ENCODE results near the gene TBC1D9.
"Not testable (repeated sequence)": the region's sequence is repeated elsewhere in the genome, so short reads cannot be mapped to it uniquely, and the experiment has no call there.

The TBC1D9 gene

DNA sequence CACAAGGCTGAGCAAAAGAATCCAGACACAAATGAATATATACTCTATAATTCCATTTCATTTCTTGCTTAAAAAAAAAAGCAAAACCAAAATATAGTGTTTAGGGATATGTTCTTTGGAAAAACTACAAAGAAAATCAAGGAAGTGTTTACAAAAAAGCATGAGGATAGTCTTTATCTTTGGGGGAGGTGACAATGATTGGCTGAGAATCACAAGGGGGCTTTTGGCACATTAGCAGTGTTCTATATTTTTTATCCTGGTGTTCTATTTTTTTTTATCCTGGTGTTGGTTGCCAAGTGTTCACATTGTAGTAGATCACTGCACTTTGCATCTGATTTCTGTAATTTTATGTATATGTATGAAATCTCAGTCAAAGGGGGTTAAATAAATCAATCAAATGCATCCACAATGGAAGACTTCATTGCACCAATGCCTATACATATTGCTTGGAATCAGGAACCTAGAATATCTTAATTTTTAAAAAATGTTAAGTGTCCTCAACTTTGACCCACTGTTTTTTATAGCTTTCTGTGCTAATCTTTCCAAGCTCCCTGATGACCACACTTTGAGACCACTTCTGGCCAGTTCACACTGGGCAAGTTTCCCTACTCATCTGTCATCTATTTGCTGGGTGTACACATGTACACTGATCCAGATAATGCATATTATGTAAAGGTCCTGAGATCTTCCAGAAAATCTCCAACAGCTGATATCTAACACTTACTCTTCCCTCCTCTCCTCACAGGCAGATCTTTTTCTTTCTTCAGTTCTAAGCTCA lies 3.7 kb downstream of the TBC1D9 start:
- DNase-seq = no peak

DNA sequence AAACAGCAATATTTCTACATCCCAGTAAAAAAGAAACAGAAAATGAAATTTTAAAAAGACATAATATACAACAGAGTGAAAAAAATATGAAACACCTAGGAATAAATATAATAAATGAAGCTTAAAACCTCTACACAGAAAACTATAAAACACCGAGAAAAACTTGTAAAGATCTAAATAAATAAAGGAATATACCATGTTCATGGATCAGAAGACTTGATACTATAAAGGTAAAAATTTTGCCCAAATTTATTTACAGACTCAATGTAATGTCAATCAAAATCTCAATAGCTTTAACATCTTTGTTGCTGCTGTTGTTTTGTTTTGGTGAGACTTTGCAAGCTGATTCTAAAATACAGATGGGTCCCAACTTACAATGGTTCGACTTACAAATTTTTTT lies 5.7 kb downstream of the TBC1D9 start:
- no peak for DNase-seq

GRCh38 chr4:140748171-140748570 lies 8.0 kb downstream of the TBC1D9 start:
- DNase-seq = no peak

DNA sequence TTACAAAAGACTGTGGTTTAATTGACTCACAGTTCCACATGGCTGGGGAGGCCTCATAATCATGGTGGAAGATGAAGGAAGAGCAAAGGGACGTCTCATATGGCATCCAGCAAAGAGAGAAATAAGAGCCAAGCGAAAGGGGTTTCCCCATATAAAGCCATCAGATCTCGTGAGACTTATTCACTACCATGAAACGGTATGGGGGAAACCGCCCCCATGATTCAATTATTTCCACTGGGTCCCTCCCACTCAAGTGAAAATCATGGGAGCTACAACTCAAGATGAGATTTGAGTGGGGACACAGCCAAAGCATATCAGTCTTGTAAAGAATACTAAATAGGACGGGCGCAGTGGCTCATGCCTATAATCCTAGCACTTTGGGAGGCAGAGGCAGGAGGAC lies 9.6 kb downstream of the TBC1D9 start:
- not testable (repeated sequence) for DNase-seq

- no peak for DNase-seq
Observed at GRCh38 chr4:140744421-140744820, 11.8 kb downstream of the TBC1D9 start.

- no peak for DNase-seq
Observed at GRCh38 chr4:140743194-140743931, 12.8 kb downstream of the TBC1D9 start.

DNA sequence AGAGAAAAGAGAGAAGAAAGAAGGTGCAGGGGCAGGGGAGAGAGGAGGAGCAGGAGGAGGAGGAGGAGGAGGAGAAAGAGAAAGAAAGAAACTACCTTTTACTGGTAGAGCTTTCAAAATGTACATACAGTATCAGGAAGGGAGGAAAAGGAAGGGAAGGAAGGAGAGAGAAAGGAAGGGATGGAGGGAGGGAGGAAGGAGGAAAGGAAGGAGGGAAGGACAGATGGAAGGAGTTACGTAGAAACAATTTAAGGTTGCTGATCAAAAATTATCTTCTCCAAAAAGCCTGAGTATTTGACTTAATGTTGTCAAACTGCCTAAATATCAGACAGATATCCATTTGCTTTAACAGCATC lies 13.4 kb downstream of the TBC1D9 start:
- no peak for DNase-seq

DNA sequence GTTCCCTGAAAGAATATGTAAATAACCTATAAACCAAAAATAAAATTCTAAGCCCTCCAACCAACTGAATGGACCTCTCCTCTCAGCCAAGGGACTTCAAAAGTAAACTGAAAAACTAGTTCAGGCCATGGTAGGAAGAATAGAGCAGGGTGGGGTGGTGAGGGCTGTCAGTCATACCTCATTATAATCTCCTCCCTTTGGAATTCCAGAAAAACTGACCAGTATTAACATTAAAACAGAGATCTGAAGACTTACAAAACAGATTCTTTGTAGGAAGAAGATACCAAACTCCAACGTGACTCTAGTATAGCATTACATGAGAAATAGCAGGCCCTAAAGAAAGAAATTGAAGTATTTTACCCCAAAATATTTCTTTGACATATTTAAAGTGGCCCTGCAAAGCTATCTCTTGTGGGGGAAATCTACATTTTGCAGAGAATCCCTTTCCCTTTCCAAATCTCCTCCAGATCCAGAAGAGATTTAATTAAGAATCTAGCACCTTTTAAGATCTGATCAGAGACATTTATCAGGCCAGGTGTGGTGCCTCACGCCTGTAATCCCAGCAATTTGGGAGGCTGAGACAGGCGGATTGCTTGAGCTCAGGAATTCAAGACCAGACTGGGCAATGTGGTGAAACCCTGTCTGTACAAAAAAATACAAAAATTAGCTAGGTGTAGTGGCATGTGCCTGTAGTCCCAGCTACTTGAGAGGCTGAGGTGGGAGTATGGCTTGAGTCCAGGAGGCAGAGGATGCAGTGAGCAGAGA lies 15.1 kb downstream of the TBC1D9 start:
- no peak for DNase-seq

DNA sequence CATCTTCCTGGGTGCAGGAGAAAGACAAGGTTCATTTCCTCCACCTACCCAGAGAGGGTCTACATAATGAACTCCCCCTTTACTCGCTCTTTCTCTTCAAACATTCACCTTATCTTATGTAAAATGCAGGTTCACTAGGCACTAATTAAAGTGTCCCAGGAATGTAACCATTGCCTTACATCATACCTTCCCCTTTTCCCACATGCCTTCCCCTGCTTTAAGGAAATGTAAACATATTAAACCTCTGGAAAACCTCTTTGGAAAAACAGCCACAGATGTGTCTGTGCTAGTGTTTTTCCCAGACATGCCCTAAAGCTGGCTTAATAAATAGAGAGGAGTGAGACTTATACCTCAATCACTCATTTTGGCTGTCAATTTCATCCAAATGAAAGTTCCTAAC lies 15.8 kb downstream of the TBC1D9 start:
- no peak for DNase-seq

- no peak for DNase-seq
Observed at GRCh38 chr4:140739971-140740370, 16.2 kb downstream of the TBC1D9 start.

DNA sequence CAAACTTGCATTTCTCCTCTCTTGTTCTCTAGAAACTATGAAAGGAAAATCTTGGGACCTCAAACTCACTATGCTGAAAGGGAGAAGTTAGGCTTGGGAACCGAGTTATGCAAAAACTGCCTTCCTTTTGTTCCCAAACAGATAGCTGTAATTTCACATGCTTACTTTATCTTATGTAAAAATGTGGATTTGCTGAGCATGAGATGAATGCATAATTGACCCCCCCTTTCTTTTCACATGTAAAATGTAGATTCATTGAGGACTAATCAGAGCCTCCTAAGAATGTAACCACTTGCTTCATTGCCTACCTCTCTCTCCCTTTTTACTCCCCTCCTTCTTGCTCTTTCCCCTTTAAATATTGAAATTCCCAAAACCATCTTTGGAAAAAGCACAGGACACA lies 18.0 kb downstream of the TBC1D9 start:
- DNase-seq = no peak

- DNase-seq = no peak
Observed at GRCh38 chr4:140736669-140737343, 19.4 kb downstream of the TBC1D9 start.

- no peak for DNase-seq
Observed at GRCh38 chr4:140735779-140736391, 20.3 kb downstream of the TBC1D9 start.

GRCh38 chr4:140735317-140735716 lies 20.9 kb downstream of the TBC1D9 start:
- no peak for DNase-seq

DNA sequence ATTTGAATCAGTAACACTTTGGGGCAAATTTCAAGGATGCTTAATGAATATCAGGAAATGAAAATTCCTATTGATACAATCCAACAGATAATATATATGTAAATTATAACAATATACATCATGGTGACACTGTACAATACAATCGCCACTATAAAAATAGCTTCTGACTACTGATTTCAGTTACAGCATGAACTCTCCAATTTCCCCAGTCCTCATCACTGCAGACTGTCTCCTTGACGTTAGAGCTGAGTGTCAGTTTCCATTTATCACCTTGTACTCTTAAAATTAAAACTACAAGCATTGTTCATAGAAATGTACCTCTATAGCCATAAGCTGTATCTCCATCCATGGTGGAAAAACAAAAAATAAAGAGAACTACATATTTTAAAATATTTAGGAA lies 23.4 kb downstream of the TBC1D9 start:
- DNase-seq = no peak

GRCh38 chr4:140729344-140730049 lies 26.7 kb downstream of the TBC1D9 start:
- no peak for DNase-seq

DNA sequence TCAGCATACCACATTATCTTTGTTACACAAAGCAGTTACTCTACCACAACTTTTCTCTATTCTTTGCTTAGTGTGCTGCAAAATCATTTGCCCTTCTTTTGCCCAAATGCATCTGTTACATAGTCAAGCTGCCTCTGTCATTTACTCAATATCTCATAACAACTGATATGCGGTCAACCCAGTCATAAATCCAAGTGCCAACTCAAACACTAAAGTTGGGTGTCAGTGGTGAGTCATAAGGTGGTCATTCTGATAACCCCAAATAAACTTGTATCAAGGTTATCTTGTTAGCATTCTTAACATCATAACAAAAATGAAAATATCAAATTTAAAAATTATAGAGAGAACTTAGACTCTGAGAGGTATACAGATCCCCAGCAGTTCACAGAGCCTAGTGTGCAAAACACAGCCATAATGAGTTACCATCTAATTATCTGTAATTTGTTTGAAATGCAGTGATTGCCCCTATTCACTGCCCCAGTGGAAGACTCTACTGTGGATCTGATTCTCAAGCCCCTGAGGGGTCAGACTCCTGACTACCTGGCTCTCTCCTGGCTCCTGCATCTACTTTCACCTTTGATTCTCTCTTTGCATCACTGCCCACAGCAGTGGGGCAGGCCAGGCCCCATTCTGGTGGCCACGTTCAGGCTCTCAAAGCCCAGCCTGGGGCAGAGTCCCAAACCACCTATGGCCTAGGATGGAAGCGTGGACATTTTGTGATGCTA lies 29.2 kb downstream of the TBC1D9 start:
- DNase-seq = no peak

GRCh38 chr4:140725556-140725955 lies 30.6 kb downstream of the TBC1D9 start:
- no peak for DNase-seq

- no peak for DNase-seq
Observed at GRCh38 chr4:140724760-140725159, 31.4 kb downstream of the TBC1D9 start.

- no peak for DNase-seq
Observed at GRCh38 chr4:140720387-140721304, 35.5 kb downstream of the TBC1D9 start.
